GM19455 (cell line): ENCODE measurements around the gene CD40LG.

ENCODE experiments used
- ATAC-seq: cut with Tn5 transposase; IDR thresholded peaks from one replicate; pipeline ENCODE4 v1.9.1; 2021; ENCODE audit not compliant: unreplicated experiment

Gene CD40LG

DNA sequence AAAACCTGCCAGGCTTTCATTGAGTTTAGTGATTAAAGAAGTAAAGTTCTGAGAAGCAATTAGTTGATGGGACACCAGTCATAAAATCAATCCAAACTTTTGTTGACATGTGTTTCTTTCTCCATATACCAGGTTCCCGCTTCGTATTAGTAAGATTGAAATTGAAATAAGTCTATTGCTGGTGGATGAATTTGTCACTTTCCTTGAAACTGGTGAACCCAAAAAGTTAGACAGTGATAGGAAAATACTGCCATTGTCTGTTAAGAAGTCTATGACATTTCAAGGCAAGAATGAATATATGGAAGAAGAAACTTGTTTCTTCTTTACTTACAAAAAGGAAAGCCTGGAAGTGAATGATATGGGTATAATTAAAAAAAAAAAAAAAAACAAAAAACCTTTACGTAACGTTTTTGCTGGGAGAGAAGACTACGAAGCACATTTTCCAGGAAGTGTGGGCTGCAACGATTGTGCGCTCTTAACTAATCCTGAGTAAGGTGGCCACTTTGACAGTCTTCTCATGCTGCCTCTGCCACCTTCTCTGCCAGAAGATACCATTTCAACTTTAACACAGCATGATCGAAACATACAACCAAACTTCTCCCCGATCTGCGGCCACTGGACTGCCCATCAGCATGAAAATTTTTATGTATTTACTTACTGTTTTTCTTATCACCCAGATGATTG, at the start of gene CD40LG:
Gene CD40LG (plus strand): TSS at position 482 of the 684 bp plus-strand sequence. CDS start 91 bp downstream, at position 573.
- no peak for ATAC-seq

DNA sequence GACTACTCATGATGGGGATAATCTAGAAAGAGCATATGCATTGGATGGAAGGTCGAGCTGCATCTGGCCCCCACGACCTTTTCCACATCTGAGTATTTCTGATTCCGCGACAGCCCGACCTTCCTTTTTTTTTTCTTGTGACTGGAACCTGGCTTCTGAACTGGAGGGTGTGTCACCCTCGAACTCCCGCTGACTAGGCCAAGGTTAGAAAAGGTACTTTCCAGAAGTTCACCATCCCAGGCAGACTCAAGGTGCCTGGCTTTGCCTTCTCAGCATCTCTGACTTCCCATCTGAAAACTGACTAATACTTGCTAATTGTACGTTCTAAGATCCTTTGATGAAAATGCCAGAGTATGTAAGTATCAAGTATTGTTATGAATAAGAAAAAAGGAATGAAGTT, 49.3 kb upstream of the CD40LG start:
- no peak for ATAC-seq

DNA sequence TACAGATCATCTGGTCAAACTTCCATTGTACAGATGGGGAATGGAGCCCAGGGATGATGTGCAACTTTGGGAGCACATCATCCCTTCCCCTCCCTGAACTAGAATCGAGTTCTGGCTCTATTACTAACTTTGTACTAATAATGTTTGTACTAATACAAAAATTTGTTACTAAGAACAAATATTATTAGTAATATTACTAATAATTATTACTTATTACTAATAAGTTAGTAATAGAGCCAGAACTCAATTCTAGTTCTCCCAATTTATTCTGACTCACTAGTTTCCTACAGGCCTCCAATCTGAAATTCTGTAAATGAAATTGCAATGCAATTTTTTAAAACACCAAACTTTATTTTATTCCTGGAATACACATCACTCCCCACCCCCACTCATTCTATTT, 47.9 kb upstream of the CD40LG start:
- ATAC-seq, result no peak

DNA sequence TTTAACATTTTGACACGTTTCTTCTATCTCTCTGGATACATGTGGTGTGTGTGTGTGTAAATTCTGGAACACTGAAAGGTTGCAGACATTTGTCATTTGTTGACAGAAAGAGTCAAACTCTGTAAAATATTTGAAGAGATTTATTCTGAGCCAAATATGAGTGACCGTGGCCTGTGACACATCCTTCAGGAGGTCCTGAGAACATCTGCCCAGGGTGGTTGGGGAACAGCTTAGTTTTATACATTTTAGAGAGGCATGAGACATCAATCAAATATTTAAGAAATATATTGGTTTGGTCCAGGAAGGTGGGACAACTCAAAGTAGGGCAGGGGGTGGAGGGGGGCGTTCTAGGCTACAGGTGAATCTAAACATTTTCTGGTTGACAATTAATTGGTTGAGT, 40.7 kb upstream of the CD40LG start:
- no peak for ATAC-seq

DNA sequence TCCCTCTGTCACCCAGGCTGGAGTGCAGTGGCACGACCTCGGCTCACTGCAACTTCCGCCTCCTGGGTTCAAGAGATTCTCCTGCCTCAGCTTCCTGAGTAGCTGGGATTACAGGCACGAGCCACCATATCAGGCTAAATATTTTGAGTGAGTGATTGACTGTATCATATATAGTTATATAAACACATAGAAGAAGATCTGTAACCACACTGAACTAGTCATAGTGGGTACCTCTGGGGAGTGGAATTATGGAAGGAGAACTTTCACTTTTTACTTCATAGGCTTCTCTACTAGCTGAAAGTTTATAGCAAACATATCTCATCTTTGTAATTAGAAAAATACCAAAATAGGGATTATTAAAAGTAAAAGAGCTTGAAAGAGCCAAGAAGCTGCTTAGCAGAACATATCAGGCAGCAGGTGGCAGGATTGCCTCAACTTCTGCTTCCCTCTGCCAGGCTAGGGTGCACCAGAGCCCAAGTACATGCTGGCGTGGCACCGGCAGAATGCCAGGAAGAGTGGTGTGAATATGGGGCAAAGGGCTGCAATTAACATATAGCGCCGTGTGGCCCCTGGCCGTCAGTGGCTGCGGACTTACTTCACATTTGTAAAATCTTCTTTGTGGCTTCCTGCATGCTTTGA, 39.5 kb upstream of the CD40LG start:
- no peak for ATAC-seq

DNA sequence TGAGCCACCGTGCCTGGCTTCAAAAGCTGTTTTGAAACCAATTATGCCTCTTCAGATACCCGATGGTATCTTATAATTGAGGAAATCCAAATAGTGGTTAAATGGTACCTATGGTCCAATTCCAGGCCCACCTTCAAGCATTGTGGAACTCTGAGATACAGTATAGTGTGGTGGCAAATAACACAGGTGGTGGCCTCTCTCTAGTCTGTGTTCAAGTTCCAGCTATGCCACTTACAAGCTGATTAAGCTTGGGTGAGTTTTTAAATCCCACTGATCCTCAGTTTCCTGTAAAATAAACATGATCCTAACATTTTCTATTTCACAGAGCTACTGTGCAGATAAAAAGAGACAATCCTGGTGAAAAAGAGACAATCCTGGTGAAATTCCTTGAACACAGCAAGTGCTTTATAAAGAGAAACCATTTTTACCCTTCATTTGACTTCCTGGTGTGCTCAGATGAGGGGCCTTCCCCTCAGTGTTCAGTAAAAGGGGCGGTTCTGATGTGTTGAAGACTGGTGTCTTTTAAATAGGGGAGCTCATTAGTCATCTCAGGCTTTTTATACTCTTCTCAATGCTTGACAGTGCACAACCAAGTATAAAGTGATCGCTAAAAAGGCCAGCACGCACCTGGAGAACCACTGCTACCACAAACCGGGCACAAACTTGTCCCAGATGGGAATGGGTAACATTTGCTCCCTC, 30.8 kb upstream of the CD40LG start:
- peak; percentile 85 for ATAC-seq

DNA sequence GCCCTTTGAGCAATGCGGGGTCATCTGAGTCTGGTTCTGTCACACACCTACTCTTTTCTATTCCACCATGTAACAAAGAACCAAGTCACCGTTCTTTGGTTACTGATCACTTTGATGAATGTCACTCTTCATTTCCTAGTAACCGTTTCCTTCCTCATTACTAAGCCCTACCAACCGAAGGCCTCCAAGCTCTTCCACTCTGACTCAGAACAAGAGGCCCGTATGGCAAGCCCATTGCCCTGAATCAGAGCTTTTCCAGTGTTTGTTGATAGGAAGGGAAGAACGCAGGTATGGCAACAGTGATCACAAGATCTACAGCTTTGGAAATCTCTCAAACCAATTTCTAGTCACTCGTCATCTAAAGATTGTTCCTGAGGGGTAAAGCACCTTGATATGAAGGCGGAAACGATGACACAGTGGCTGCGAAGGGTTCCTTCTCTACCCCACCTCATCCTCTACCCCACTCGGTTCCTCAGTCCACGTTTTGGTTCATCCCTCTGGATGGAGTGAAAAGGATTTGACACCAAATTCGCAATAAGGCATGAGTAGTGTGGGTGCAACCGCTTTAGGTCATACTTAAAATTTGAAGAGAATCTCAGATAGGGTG, 28.0 kb upstream of the CD40LG start:
- ATAC-seq, result no peak

DNA sequence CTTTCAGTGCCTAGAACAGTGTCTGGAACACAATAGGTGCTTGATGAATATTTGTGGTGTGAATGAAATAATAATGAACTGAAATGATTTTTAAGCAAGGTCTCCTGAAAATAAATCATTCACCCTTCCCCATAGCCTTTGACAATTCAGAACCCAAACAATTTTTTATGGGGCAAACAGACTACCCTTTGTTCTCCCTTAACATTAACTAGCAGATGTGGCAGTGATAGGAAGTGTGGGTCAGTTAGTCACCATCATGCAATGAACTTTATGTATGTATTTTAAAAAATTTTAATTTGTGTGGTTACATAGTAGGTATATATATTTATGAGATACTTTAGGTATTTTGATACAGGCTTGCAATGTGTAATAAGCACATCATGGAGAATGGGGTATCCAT, 27.2 kb upstream of the CD40LG start:
- no peak for ATAC-seq

DNA sequence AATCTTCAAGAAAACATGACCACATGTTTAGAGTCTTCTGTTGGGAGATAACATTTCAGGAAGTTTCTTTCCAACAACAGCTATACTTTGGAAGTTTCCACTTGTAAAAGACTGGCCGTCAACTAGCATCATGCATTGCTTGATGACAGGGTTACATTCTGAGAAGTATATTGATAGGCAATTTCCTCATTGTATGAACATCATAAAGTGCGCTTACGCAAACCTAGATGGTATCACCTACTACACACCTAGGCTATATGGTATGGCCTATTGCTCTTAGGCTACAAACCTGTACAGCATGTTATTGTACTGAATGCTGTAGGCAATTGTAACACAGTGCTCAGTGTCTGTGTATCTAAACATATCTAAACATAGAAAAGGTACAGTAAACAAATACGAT, 25.4 kb upstream of the CD40LG start:
- no peak for ATAC-seq

DNA sequence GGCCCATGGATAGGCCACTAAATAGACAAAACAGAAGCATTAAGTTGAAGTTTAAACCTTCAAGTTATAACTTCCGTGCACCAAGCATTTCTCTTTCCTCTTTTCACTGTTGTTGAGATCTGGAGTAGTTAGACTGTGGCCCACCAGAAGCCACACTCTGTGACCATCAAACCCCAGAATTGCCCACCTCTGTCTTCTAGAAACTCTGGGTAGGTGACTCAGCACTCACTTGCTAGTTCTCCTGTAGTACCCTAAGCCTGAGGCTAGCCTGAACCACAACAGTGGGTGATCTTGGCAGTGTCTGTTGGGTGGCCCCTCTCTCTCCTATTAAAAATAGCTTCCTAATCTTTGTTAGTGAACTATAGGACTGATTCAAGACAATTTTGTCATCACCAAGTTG, 24.6 kb upstream of the CD40LG start:
- ATAC-seq, result no peak

DNA sequence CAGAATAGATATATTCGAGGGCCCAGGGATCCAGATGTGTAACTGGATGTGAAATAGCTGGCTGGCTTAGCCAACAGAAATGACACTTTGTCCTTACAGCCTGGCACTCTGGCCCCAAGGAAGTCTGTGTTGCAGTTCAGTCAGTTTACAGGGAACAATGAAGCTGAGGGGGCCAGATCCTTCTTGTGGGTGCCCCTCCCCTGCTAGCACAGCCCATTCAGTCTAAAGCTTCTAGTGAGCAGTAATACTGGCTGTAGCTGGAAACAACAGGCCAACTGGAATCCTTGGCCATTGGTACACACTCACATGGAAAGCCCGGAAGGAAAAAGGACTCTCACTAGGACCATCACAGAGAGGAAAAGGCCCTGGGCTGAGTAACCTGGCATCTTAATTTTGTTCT, 22.7 kb upstream of the CD40LG start:
- ATAC-seq, result no peak

DNA sequence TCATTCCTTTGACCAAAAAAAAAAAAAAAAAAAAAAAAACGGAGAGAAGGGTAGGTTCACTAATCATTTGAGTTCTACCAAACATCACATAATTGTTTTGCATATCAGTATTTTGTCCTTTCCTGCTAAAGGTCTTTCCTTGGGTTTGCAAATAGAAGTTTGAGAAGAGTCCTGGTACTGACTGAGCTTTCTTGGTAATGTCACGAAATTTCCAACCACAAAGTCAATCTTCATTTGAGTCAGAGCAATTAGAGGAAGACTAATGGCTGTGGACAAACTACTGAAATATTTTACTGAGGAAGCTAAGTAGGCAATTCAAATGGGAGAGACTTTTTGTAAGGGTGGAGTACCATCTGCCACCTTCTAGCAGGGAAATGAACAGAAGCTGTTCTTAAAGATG, 21.7 kb upstream of the CD40LG start:
- ATAC-seq, result no peak

DNA sequence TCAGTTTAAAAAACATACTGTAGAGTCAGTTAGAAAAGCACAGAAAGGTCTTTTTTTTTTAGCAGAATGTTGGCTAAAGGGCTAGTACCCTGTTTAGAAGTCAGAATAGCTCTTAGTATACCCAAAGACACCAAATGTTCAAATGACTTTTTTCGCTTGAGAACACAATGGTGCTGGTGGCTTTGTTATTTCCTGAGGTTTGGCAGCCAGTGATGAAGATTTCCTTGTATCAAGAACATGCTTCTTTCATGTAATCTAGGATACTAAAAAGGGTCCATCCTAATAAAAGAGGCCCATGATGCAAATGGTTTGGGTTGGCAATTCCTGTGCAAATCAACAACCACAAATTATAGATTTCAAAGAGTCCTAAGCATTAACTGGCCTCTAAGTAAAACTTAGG, 21.1 kb upstream of the CD40LG start:
- no peak for ATAC-seq

DNA sequence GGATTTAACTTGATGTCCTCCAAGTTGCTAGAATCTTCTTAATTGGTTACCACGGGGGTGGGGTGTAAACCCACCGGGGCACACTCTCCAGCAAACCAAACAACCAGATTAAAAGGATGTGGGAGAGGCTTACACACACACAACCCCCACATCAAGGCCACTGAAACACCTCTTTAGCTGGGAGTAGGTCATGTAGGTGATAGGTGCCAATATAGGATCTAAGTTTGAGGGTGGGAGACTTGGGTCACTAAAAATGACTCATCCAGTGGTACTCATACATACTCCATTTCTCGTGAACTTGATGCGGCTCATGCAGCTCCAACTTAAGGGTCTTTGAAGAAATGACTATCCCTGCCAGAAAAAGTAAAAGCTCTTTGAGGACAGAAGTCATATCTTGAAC, 20.5 kb upstream of the CD40LG start:
- no peak for ATAC-seq

DNA sequence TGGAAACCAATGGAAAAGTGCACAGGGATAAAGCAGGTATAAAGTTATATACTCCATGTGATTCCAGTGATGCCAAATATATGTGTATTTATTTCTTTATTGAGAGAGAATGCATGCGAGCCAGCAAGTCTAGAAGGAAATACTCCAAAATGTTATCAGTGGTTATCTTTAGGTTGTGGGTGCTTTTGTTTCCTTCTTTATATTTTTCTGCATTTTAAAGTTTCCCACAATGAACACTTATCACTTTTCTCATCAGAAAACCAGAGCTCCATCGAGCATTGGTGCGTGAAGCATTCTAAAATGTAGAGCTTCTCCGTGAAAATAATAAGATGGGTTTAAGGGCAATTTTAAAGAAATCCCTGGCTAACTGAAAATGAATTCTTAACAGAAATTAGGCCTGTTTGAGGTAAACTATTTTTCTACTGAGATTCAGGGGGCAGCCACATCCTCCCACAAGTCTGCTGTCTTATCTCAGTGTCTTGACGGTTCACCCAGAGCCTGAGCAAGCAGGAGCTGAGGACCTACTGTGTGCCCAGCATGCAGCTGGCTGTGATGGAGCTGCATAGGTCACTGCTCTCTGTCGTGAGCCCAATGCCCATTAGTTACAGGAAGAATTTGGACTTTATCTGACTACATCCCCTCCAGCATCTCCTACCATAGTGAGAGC, 18.7 kb upstream of the CD40LG start:
- no peak for ATAC-seq

DNA sequence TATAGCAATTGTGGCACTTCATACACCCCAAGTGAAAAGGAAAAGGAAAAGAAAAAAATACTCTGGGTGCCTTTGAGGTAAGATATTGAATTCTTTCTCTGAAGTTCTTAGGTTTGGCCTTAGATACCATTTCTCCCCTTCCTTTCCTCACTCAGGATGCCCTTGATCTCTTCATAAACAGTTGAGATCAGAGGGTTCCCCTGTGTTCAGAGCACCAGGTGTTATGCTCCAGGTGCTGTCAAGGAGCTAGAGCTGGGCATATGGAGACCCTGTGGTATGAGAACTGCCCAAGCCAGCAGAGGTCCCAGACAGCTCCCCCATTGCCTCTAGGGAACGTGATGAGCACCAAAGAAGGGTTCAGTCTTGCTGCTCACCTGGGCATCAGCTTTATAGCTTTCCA, 17.1 kb upstream of the CD40LG start:
- ATAC-seq, result no peak

DNA sequence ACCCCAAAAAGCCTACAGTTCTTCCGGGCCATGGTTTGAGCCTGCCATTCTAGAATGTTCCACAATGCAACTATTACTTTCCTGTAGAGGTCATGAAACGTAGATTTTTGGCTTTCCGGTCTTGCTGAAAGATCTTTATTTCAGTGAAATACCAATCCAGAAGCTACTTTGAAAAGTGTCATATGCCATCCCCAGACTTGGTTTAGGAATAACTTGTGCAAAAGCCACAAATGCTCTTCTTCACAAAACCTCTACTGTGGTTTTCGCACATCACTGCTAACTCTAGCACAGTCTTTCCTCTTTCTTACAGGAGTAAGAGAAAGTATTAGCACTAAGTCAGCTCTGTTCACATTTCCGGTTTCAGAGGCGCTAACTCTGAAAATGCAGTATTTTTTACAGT, 12.7 kb upstream of the CD40LG start:
- ATAC-seq, result no peak

DNA sequence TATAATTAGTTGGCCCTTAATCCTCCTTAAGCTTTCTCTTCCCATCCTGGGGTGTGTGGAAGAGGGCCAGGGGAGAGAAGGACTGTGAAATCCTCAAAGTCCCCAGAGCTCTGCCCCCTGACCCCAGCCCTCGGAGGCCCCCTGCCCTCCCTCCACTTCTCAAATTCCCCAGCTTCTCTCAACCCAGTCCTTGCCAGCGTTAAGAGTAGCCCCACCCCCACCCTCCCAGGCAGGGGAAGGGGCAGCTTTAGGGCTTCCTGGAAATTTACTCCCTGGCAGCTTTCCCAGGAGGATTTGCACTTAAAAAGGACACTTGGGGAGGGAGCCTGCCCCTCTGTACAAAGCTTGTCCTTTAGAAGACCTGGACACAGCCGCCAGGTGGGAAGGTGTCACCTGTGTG, 11.8 kb upstream of the CD40LG start:
- ATAC-seq, result no peak

DNA sequence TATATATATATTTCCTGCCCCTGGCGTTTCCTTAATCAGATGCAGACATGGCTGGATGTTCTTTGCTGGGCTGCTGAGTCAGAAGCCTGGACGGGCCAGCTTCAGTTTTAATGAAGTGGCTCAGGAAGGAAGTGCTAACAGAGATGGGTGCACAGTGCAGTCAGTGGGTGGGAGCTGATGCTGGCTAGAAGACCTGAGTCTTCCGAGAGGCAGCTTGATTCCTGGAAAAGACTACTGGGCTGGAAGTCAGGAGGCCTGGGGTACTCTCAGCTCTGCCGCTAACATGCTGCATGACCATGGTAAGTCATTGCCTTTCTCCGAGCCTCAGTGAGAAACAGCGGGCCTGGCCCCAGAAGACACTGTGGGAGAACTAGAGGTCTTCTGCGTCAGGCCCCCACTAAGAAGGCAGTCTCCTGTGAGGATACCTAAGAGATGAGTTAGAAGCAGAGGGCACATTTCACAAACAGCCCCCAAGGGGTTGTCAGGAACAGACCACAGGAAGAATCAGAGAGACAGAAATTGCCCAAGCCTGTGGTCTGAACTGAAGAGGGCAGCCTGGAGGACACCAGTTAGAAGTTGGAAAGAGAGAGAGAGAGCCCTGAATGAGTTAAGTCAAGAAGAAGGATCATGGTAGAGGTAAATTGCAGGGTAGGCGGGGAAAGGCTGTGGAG, 8.3 kb upstream of the CD40LG start:
- no peak for ATAC-seq

DNA sequence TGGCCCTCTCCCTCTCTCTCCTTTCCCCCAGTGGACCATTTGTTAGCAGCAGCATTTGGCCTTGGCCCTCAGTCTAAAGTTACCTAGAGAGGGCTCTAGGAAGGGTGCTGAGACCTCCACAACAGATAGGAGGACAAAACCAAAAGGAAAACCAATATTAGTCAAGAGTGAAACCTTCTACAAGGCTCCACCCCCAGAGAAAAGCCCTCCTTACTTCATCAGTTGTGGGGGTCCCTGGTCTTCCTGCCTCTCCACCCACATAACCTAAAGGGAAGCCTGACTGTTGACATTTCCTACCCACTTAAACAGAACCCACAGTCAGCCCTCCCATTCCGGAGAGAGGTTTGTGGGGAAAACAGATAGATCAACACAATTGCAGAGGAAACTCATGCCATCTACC, 4.7 kb upstream of the CD40LG start:
- ATAC-seq, result no peak
